K562 (cell line): ENCODE measurements around the gene CA7. TPM values are rescaled to one million over a fixed set of nuclear protein-coding genes. Genes with fewer than 3 reads are reported as not detected.

ENCODE experiments used
- BCOR ChIP-seq: fragments of 450-650 bp; IDR thresholded peaks from 2 replicates; pipeline ENCODE4 v1.6.1; 2016
- CBFA2T3 ChIP-seq: fragments of 450-650 bp; IDR thresholded peaks from 2 replicates; pipeline ENCODE4 v1.6.1; 2017
- CCNT2 ChIP-seq: IDR thresholded peaks from 2 replicates; pipeline ENCODE4 v1.6.1; 2011; ENCODE audit warnings: borderline replicate concordance, low read depth, mild to moderate bottlenecking, moderate library complexity, mixed read lengths, low read length; ENCODE audit not compliant: insufficient read length; ENCODE audit errors: extremely low read depth
- CREB3 ChIP-seq: fragments of 450-650 bp; conservative IDR thresholded peaks from 2 replicates; pipeline ENCODE4 v1.6.1; 2016; ENCODE audit warnings: missing genetic modification characterization, low read depth, mild to moderate bottlenecking, missing compliant biosample characterization, moderate library complexity
- CSDE1 ChIP-seq, 2 experiments: fragments of 450-650 bp; IDR thresholded peaks; 2 replicates each; pipeline ENCODE4 v1.6.1; 2016; ENCODE audit warnings: mild to moderate bottlenecking in 1 of 2
- HNRNPLL ChIP-seq: fragments of 200-400 bp; formaldehyde crosslinking; IDR thresholded peaks from 2 replicates; pipeline ENCODE4 v1.6.1; 2017; ENCODE audit warnings: low read length, low read depth, mild to moderate bottlenecking; ENCODE audit not compliant: poor library complexity, severe bottlenecking
- RBM17 ChIP-seq: fragments of 200-400 bp; formaldehyde crosslinking; IDR thresholded peaks from 2 replicates; pipeline ENCODE4 v1.6.1; 2017; ENCODE audit warnings: low read depth, mild to moderate bottlenecking, low read length, borderline replicate concordance
- ZEB2 ChIP-seq: fragments of 450-650 bp; IDR thresholded peaks from 2 replicates; pipeline ENCODE4 v1.6.1; 2016
- ZNF253 ChIP-seq: fragments of 250-450 bp; sonication (Bioruptor Pico); conservative IDR thresholded peaks from 2 replicates; pipeline ENCODE4 v1.6.1; 2021; ENCODE audit warnings: mild to moderate bottlenecking
- ZNF589 ChIP-seq: fragments of 200-800 bp; sonication (Bioruptor generic); IDR thresholded peaks from 2 replicates; pipeline ENCODE4 v1.6.1; 2016; ENCODE audit warnings: low read depth, missing genetic modification characterization, missing compliant biosample characterization
- polyA plus RNA-seq, 8 experiments: library from polyadenylated mRNA; depleted of rRNA in 4 of 8; stranded (reverse) in 5 of 8; unstranded in 3 of 8; fragments of >200 nt; fragmentation: Nextera tagmentation in 2 of 8; fragmentation: Illumina TruSeq in 1 of 8; extraction: Ambion mirVana in 2 of 8; extraction: Trizol in 1 of 8; gene quantifications; 2 replicates each; pipeline versions ENCODE4 v1.2.1 to v1.2.3, GENCODE V29; 2011 to 2014; ENCODE audit warnings: inconsistent platforms in 1 of 8, missing spikeins in 1 of 8
- total RNA-seq, 7 experiments: library from RNA; depleted of rRNA in 6 of 7; stranded (reverse); fragments of >200 nt in 6 of 7; fragmentation: Illumina TruSeq in 2 of 7; extraction: Trizol in 2 of 7; gene quantifications; 2 replicates each; pipeline versions ENCODE4 v1.2.1 to v1.2.3, GENCODE V29; 2011 to 2021; ENCODE audit warnings: low replicate concordance in 1 of 7
- TF ChIP-seq, protein P1 (sequence below), 2 experiments: fragments of 450-650 bp; formaldehyde crosslinking in 1 of 2; IDR thresholded peaks; 2 replicates each; pipeline versions ENCODE4 v1.4.0 to v1.6.1; 2014 to 2020; ENCODE audit warnings: mild to moderate bottlenecking in 2 of 2, borderline replicate concordance in 1 of 2, low read depth in 1 of 2
- TF ChIP-seq, protein P2 (sequence below): fragments of 200-800 bp; sonication (Bioruptor generic); IDR thresholded peaks from 2 replicates; pipeline ENCODE4 v1.6.1; 2017; ENCODE audit warnings: missing genetic modification characterization, missing compliant biosample characterization
- TF ChIP-seq, protein P3 (sequence below): fragments of 200-800 bp; sonication (Bioruptor generic); IDR thresholded peaks from 2 replicates; pipeline ENCODE4 v1.6.1; 2017; ENCODE audit warnings: missing genetic modification characterization, missing compliant biosample characterization
- TF ChIP-seq, protein P4 (sequence below): fragments of 450-650 bp; formaldehyde crosslinking; IDR thresholded peaks from 2 replicates; pipeline ENCODE4 v1.4.0; 2022; ENCODE audit warnings: mild to moderate bottlenecking, moderate library complexity

The CA7 gene
- total and polyA plus RNA-seq, 9 of the 15 experiments (the other 6 are each of a cell fraction or from before 2014, with no cell fraction given), result 0.03 to 0.07 (median 0.05) TPM; not detected in 5

DNA sequence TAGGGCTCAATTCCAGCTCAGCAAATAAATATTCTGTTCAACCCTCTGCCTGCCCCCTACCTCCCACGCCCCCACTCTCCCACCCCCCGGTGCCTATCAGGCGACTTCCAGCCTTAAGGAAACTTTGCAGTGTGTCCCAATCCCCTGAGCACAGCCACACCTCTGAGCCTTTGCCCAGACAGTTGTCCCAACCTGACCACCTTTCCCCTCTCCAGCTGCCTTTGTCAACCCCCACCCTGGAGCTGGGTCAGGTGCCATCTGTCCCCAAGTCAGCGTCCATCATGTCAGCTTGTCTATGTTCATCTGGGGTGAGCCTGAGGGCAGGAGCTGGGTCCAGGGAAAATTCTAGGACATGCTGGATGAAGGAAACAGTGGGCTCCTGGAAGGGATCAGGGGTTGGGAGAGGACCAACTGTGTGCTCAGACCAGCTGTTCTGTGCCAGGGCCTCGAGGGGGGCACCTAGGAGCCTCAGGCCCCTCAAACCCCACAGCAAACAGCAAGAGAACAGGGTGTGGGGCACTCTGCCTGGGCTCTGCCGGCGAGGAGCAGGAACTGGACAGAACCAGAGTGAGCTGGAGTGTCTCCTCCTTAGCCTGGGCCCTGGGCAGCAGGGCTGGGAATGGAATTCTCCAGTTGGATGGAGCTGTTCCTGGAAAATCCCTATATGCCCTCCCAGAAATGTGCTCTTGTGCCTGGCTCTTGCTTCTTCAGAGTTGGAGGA is 56.7 kb downstream of the CA7 start (continued):
- TF ChIP-seq, protein P1, sequence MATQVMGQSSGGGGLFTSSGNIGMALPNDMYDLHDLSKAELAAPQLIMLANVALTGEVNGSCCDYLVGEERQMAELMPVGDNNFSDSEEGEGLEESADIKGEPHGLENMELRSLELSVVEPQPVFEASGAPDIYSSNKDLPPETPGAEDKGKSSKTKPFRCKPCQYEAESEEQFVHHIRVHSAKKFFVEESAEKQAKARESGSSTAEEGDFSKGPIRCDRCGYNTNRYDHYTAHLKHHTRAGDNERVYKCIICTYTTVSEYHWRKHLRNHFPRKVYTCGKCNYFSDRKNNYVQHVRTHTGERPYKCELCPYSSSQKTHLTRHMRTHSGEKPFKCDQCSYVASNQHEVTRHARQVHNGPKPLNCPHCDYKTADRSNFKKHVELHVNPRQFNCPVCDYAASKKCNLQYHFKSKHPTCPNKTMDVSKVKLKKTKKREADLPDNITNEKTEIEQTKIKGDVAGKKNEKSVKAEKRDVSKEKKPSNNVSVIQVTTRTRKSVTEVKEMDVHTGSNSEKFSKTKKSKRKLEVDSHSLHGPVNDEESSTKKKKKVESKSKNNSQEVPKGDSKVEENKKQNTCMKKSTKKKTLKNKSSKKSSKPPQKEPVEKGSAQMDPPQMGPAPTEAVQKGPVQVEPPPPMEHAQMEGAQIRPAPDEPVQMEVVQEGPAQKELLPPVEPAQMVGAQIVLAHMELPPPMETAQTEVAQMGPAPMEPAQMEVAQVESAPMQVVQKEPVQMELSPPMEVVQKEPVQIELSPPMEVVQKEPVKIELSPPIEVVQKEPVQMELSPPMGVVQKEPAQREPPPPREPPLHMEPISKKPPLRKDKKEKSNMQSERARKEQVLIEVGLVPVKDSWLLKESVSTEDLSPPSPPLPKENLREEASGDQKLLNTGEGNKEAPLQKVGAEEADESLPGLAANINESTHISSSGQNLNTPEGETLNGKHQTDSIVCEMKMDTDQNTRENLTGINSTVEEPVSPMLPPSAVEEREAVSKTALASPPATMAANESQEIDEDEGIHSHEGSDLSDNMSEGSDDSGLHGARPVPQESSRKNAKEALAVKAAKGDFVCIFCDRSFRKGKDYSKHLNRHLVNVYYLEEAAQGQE (IDR thresholded peaks at IDR 0.05; ENCODE audit: borderline replicate concordance), result peak; percentile 77
- TF ChIP-seq, protein P1 (CRISPR knock-in tag; IDR thresholded peaks at IDR 0.05; ENCODE audit: low read depth), result no peak
- TF ChIP-seq CREB3 (tag), result 0 out of 2 replicates have a peak, but pooled peaks have one; percentile 26
- peak; percentile 85 for TF ChIP-seq ZNF589 (CRISPR knock-in tag)
- no peak for TF ChIP-seq ZEB2
- no peak for TF ChIP-seq ZNF253 (CRISPR knock-in tag)
- no peak for TF ChIP-seq RBM17
- TF ChIP-seq, protein P2, sequence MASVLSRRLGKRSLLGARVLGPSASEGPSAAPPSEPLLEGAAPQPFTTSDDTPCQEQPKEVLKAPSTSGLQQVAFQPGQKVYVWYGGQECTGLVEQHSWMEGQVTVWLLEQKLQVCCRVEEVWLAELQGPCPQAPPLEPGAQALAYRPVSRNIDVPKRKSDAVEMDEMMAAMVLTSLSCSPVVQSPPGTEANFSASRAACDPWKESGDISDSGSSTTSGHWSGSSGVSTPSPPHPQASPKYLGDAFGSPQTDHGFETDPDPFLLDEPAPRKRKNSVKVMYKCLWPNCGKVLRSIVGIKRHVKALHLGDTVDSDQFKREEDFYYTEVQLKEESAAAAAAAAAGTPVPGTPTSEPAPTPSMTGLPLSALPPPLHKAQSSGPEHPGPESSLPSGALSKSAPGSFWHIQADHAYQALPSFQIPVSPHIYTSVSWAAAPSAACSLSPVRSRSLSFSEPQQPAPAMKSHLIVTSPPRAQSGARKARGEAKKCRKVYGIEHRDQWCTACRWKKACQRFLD (CRISPR knock-in tag), result no peak
- no peak for TF ChIP-seq HNRNPLL
- peak; percentile 46 for TF ChIP-seq CBFA2T3
- no peak for TF ChIP-seq BCOR
- TF ChIP-seq, protein P3, sequence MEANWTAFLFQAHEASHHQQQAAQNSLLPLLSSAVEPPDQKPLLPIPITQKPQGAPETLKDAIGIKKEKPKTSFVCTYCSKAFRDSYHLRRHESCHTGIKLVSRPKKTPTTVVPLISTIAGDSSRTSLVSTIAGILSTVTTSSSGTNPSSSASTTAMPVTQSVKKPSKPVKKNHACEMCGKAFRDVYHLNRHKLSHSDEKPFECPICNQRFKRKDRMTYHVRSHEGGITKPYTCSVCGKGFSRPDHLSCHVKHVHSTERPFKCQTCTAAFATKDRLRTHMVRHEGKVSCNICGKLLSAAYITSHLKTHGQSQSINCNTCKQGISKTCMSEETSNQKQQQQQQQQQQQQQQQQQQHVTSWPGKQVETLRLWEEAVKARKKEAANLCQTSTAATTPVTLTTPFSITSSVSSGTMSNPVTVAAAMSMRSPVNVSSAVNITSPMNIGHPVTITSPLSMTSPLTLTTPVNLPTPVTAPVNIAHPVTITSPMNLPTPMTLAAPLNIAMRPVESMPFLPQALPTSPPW, result peak; percentile 42; the same call in 1 of the 2 replicates
- no peak for TF ChIP-seq CCNT2
- TF ChIP-seq CSDE1 (IDR thresholded peaks at IDR 0.05), result no peak
- TF ChIP-seq, protein P4, sequence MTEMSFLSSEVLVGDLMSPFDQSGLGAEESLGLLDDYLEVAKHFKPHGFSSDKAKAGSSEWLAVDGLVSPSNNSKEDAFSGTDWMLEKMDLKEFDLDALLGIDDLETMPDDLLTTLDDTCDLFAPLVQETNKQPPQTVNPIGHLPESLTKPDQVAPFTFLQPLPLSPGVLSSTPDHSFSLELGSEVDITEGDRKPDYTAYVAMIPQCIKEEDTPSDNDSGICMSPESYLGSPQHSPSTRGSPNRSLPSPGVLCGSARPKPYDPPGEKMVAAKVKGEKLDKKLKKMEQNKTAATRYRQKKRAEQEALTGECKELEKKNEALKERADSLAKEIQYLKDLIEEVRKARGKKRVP, result no peak
